Breast epithelium (tissue), 3 donors: Measurements from ENCODE around the gene RPS6KB2.

ENCODE experiments used
- CTCF ChIP-seq, 3 donors: fragments of 450-650 bp; IDR thresholded peaks; one replicate each; pipeline ENCODE4 v1.5.1; 2016 to 2017; ENCODE audit warnings: antibody characterized with exemption in 3 of 3, mild to moderate bottlenecking in 3 of 3, moderate library complexity in 3 of 3
- POLR2A ChIP-seq: fragments of 450-650 bp; IDR thresholded peaks from one replicate; pipeline ENCODE4 v1.6.1; 2016; ENCODE audit warnings: antibody characterized with exemption, mild to moderate bottlenecking, moderate library complexity
- POLR2AphosphoS5 ChIP-seq, 3 donors: sonication (generic); formaldehyde crosslinking; IDR thresholded peaks; one replicate each; pipeline ENCODE4 v1.6.1; 2017; ENCODE audit warnings: antibody characterized with exemption in 3 of 3

DNA sequence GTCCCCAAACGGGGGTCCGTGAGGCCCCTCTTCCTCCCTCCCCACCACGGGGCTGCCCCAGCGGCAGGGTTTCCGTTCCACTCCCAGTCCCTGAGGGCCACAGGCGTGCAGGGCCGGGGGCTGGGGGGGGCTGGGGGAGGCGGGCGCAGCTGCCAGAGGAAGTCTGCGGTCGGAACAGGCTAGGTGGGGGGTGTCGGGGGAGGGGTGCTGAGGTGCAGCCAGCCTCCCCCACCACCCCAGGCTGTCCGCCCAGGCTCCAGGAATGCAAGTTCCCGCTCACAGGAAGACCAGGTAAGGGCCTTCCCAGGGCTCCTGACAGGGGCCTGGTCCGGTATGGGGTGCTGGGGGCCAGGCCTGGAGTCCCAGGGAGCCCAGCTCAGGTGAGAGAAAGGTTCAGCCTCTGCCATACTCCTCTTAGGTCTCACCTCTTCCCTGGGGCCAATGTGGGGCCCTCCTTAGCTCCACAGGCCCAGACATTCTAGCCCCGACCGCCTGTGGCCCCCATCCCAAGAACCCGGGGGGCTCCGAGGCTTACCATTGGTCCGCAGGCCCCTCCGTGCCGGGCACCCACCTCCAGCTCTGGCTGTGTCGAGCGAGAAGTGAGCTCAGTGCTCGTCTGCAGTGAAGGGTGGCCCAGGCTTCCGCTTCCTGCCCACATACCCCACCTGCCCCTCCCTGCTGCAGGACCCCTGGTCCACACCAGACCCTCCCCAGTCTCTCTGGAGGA is 9.0 kb downstream of the RPS6KB2 start, which contains the start of gene PTPRCAP:
- no peak for TF ChIP-seq CTCF (IDR thresholded peaks at IDR 0.05)
- TF ChIP-seq POLR2AphosphoS5 (IDR thresholded peaks at IDR 0.05) = no peak
- no peak for TF ChIP-seq POLR2A
